ENCODE measurements around the gene FBXO41. TPM values are rescaled to one million over a fixed set of nuclear protein-coding genes. Genes with fewer than 3 reads are reported as not detected.

The FBXO41 gene
- total RNA-seq, 1 experiment from 2014 or later: 4.4 TPM

GRCh38 chr2:73246850-73247249 lies 37.4 kb downstream of the FBXO41 start:
- ChIA-PET POLR2A (interaction anchor here (1.1 to 1.5 kb wide), 2 partner anchors 8 to 11 kb away, joined by 4 read pairs; no protein-coding TSS in a partner anchor), CTCF (interaction anchor here (1.1 to 1.8 kb wide), 2 partner anchors 34 to 43 kb away, joined by 7 to 9 read pairs; no protein-coding TSS in a partner anchor)
- Mint-ChIP-seq H3K27ac (ENCODE audit: low read depth, unreplicated experiment) (peak overlapping the region; percentile 34), H3K36me3 (ENCODE audit: insufficient read depth, unreplicated experiment) (peaks cover 91% of the 10 kb centered on the region), H3K4me3 (ENCODE audit: unreplicated experiment) (no peak overlapping the region), H3K27me3 (ENCODE audit: insufficient read depth, unreplicated experiment) (no peaks in the 10 kb centered on the region), H3K9me3 (ENCODE audit: unreplicated experiment) (no peaks in the 10 kb centered on the region), H3K4me1 (ENCODE audit: insufficient read depth, unreplicated experiment) (peaks cover 24% of the 10 kb centered on the region)
- no TSS peak for BruUV-seq (replicated peaks)
- no peak for DNase-seq (ENCODE audit: unreplicated experiment)
- intact Hi-C loops (cut with micrococcal nuclease): no loop called here
- no peak for TF ChIP-seq CTCF (IDR thresholded peaks at IDR 0.05; ENCODE audit: unreplicated experiment)

- no TSS peak for BruUV-seq (replicated peaks)
- H3K27me3 Mint-ChIP-seq (ENCODE audit: insufficient read depth, unreplicated experiment): no peaks in the 10 kb centered on the region
- no peaks in the 10 kb centered on the region for H3K9me3 Mint-ChIP-seq (ENCODE audit: unreplicated experiment)
- ChIA-PET CTCF (interaction anchor here (0.6 to 1.3 kb wide), 6 partner anchors 8 to 154 kb away, joined by 3 to 8 read pairs (median 3); partner anchors contain the start of gene PRADC1), POLR2A (interaction anchor here (1.0 to 3.7 kb wide), 4 partner anchors 10 to 45 kb away, joined by 3 to 41 read pairs (median 6); partner anchors contain the start of genes CCT7 and PRADC1)
- no peak for DNase-seq (ENCODE audit: unreplicated experiment)
- peaks cover 84% of the 10 kb centered on the region for H3K36me3 Mint-ChIP-seq (ENCODE audit: insufficient read depth, unreplicated experiment)
- peak overlapping the region; percentile 9 for H3K4me3 Mint-ChIP-seq (ENCODE audit: unreplicated experiment)
- TF ChIP-seq CTCF (IDR thresholded peaks at IDR 0.05; ENCODE audit: unreplicated experiment): no peak
- peaks cover 24% of the 10 kb centered on the region for H3K4me1 Mint-ChIP-seq (ENCODE audit: insufficient read depth, unreplicated experiment)
- peak overlapping the region; percentile 61 for H3K27ac Mint-ChIP-seq (ENCODE audit: low read depth, unreplicated experiment)
- intact Hi-C loops (cut with micrococcal nuclease): no loop called here
Observed at GRCh38 chr2:73244580-73244979, 39.7 kb downstream of the FBXO41 start.

GRCh38 chr2:73243884-73244570 lies 40.3 kb downstream of the FBXO41 start:
- H3K27me3 Mint-ChIP-seq (ENCODE audit: insufficient read depth, unreplicated experiment): no peaks in the 10 kb centered on the region
- intact Hi-C loops (cut with micrococcal nuclease): no loop called here
- H3K36me3 Mint-ChIP-seq (ENCODE audit: insufficient read depth, unreplicated experiment): peaks cover 84% of the 10 kb centered on the region
- no peaks in the 10 kb centered on the region for H3K9me3 Mint-ChIP-seq (ENCODE audit: unreplicated experiment)
- peaks cover 24% of the 10 kb centered on the region for H3K4me1 Mint-ChIP-seq (ENCODE audit: insufficient read depth, unreplicated experiment)
- no peak for TF ChIP-seq CTCF (IDR thresholded peaks at IDR 0.05; ENCODE audit: unreplicated experiment)
- H3K4me3 Mint-ChIP-seq (ENCODE audit: unreplicated experiment): peak overlapping the region; percentile 9
- peak overlapping the region; percentile 61 for H3K27ac Mint-ChIP-seq (ENCODE audit: low read depth, unreplicated experiment)
- peak; percentile 97 for DNase-seq (ENCODE audit: unreplicated experiment)
- BruUV-seq (replicated peaks): no TSS peak
- ChIA-PET CTCF (interaction anchor here (0.6 to 1.4 kb wide), 7 partner anchors 11 to 155 kb away, joined by 3 to 8 read pairs (median 3); partner anchors contain the start of gene PRADC1), POLR2A (interaction anchor here (0.6 to 3.7 kb wide), 6 partner anchors 10 to 1913 kb away, joined by 3 to 41 read pairs (median 4); partner anchors contain the start of genes CCT7, PRADC1 and ZNF638)

- Mint-ChIP-seq H3K4me1 (ENCODE audit: insufficient read depth, unreplicated experiment) (peaks cover 35% of the 10 kb centered on the region), H3K4me3 (ENCODE audit: unreplicated experiment) (no peak overlapping the region), H3K27me3 (ENCODE audit: insufficient read depth, unreplicated experiment) (no peaks in the 10 kb centered on the region), H3K9me3 (ENCODE audit: unreplicated experiment) (no peaks in the 10 kb centered on the region), H3K27ac (ENCODE audit: low read depth, unreplicated experiment) (no peak overlapping the region), H3K36me3 (ENCODE audit: insufficient read depth, unreplicated experiment) (peaks cover 56% of the 10 kb centered on the region)
- POLR2A ChIA-PET: no interaction called here
- BruUV-seq (replicated peaks): no TSS peak
- peak; percentile 57 for DNase-seq (ENCODE audit: unreplicated experiment)
- CTCF ChIA-PET: interaction anchor here (0.8 to 2.0 kb wide), 3 partner anchors 28 to 63 kb away, joined by 3 to 13 read pairs (median 3); no protein-coding TSS in a partner anchor
- no peak for TF ChIP-seq CTCF (IDR thresholded peaks at IDR 0.05; ENCODE audit: unreplicated experiment)
- intact Hi-C loops (cut with micrococcal nuclease): no loop called here
Observed at GRCh38 chr2:73239776-73240175, 44.5 kb downstream of the FBXO41 start.

All from MCF 10A (cell line).